Endodermal cell (in vitro differentiated cells): Measurements from ENCODE around the gene COMMD10. TPM values are rescaled to one million over a fixed set of nuclear protein-coding genes. Genes with fewer than 3 reads are reported as not detected.
"Not testable (repeated sequence)": the region's sequence is repeated elsewhere in the genome, so short reads cannot be mapped to it uniquely, and the experiment has no call there.

ENCODE experiments used
- DNase-seq: peaks from one replicate; pipeline ENCODE4 v3.0.0-alpha.2; 2017
- H3K27ac ChIP-seq: 2 replicates; pipeline ENCODE4 v1.5.1; 2013; ENCODE audit warnings: mild to moderate bottlenecking, low read depth, low read length, moderate library complexity
- H3K27me3 ChIP-seq: 2 replicates; pipeline ENCODE4 v1.6.1; 2013; ENCODE audit warnings: mild to moderate bottlenecking, low read length, moderate library complexity; ENCODE audit not compliant: insufficient read depth, control insufficient read depth, poor library complexity, severe bottlenecking
- H3K36me3 ChIP-seq: 2 replicates; pipeline ENCODE4 v1.7.0; 2013; ENCODE audit warnings: mild to moderate bottlenecking, low read length, moderate library complexity; ENCODE audit not compliant: control insufficient read depth, insufficient read depth
- H3K4me1 ChIP-seq: one replicate; pipeline ENCODE4 v1.7.0; 2013; ENCODE audit warnings: low read length; ENCODE audit not compliant: control insufficient read depth, insufficient read depth
- H3K4me3 ChIP-seq: 2 replicates; pipeline ENCODE4 v1.5.1; 2013; ENCODE audit warnings: mild to moderate bottlenecking, low read length, moderate library complexity
- H3K9ac ChIP-seq: 2 replicates; pipeline ENCODE4 v1.6.1; 2013; ENCODE audit warnings: mild to moderate bottlenecking, low read length, moderate library complexity; ENCODE audit not compliant: poor library complexity, severe bottlenecking; ENCODE audit errors: extremely low read depth
- H3K9me3 ChIP-seq: 2 replicates; pipeline ENCODE4 v1.6.1; 2013; ENCODE audit warnings: mild to moderate bottlenecking, low read length, moderate library complexity; ENCODE audit not compliant: control insufficient read depth
- H3K27ac Mint-ChIP-seq: 2 replicates; pipeline ENCODE4 v1.8.0; 2020; ENCODE audit warnings: mixed read lengths
- H3K27me3 Mint-ChIP-seq: 2 replicates; pipeline ENCODE4 v1.8.0; 2021; ENCODE audit warnings: mild to moderate bottlenecking, mixed read lengths; ENCODE audit not compliant: insufficient read depth
- H3K36me3 Mint-ChIP-seq: 2 replicates; pipeline ENCODE4 v1.8.0; 2020; ENCODE audit warnings: low read depth, mixed read lengths
- H3K4me1 Mint-ChIP-seq: 2 replicates; pipeline ENCODE4 v1.8.0; 2020; ENCODE audit warnings: mixed read lengths
- H3K4me3 Mint-ChIP-seq: 2 replicates; pipeline ENCODE4 v1.8.0; 2020; ENCODE audit warnings: mild to moderate bottlenecking, moderate library complexity, mixed read lengths
- H3K9me3 Mint-ChIP-seq: 2 replicates; pipeline ENCODE4 v1.8.0; 2020; ENCODE audit warnings: mild to moderate bottlenecking, mixed read lengths
- WGBS, 2 experiments: methylation state at CpG; one replicate each; pipeline versions ENCODE4 v1.1.5 to v1.1.7; 2013; ENCODE audit warnings: missing lambda C conversion rate in 2 of 2, mixed read lengths in 1 of 2; ENCODE audit not compliant: insufficient coverage in 1 of 2, insufficient read length in 1 of 2; 5-methylcytosine and 5-hydroxymethylcytosine counted together
- total RNA-seq, 2 donors: library from RNA; stranded (reverse); fragmentation: NEBNext Ultra II Directional in 1 of 2; extraction: Animal tissue kit (Norgen Biotek cat#: 25700) in 1 of 2; gene quantifications; 2 replicates in 1 of 2; 3 replicates in 1 of 2; pipeline ENCODE4 v1.2.1, GENCODE V29; 2021
- TF ChIP-seq, protein P1 (sequence below): fragments of 200-600 bp; sonication (generic); conservative IDR thresholded peaks from 2 replicates; pipeline ENCODE4 v1.5.0; 2021; ENCODE audit warnings: antibody characterized with exemption, mild to moderate bottlenecking

COMMD10 gene
- total RNA-seq, 2 donors from 2014 or later = 25.3 to 29.8 TPM

DNA sequence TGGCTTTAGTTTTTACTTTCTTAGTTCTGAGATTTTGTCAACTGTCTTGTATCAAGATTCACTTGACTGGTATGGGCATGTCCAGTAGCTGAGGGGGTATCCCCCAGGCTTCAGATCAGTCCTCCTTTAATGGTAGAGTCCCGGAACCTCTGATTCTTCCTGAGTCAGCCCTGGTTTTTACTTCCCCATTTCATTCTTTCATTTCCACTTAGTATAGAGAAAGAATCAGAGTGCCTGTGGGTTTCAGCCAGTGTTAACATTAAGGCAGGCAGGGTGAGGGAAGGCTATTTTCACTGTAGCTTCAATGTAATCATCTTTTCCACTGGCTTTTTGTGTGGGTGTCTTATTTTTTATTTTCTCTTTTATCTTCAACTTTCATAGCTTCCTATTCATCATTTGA is 8.3 kb upstream of the COMMD10 start:
- no peaks in the 10 kb centered on the region for H3K9me3 Mint-ChIP-seq

DNA sequence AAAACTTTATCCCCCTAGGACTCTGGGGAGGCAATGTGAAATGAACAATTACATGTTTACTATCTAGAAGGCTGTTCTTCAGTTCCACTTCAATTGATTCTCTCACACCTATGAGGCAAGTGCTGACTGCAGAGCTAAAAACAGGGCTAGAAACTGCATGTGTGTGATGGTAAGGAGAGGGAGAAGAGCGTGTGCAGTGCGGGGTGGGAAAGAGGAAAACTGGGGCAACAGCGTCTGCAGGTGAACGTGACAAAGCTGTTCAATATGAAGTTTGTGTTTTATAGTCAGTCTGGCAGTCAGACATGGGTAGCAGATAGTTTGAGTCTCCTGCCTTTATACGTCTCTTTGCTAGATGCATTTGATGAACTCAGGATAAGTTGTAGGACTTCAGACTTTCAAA is 6.6 kb upstream of the COMMD10 start:
- no peak for DNase-seq
- peaks cover 8% of the 10 kb centered on the region for H3K4me1 Mint-ChIP-seq

More for the DNA sequence above, 8.3 kb upstream of the COMMD10 start:
- no peak for DNase-seq
- Mint-ChIP-seq H3K27ac (no peak overlapping the region), H3K4me3 (no peak overlapping the region), H3K36me3 (no peaks in the 10 kb centered on the region), H3K27me3 (no peaks in the 10 kb centered on the region), H3K4me1 (peaks cover 8% of the 10 kb centered on the region)
- H3K27me3 ChIP-seq = no peaks in the 10 kb centered on the region
- no peak overlapping the region for H3K27ac ChIP-seq
- H3K4me1 ChIP-seq = no peaks in the 10 kb centered on the region
- H3K4me3 ChIP-seq = no peak overlapping the region
- 100% methylated on average over 1 of the region's 1 CpG; no CpG with 5 or more reads in 1 of the 2 experiments for WGBS, 2 experiments
- no peaks in the 10 kb centered on the region for H3K9me3 ChIP-seq
- H3K36me3 ChIP-seq = no peaks in the 10 kb centered on the region
- TF ChIP-seq, protein P1, sequence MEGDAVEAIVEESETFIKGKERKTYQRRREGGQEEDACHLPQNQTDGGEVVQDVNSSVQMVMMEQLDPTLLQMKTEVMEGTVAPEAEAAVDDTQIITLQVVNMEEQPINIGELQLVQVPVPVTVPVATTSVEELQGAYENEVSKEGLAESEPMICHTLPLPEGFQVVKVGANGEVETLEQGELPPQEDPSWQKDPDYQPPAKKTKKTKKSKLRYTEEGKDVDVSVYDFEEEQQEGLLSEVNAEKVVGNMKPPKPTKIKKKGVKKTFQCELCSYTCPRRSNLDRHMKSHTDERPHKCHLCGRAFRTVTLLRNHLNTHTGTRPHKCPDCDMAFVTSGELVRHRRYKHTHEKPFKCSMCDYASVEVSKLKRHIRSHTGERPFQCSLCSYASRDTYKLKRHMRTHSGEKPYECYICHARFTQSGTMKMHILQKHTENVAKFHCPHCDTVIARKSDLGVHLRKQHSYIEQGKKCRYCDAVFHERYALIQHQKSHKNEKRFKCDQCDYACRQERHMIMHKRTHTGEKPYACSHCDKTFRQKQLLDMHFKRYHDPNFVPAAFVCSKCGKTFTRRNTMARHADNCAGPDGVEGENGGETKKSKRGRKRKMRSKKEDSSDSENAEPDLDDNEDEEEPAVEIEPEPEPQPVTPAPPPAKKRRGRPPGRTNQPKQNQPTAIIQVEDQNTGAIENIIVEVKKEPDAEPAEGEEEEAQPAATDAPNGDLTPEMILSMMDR = no peak
- H3K9ac ChIP-seq = no peak overlapping the region

GRCh38 chr5:116084287-116084691 is 536 bp upstream of the COMMD10 start:
- TF ChIP-seq, protein P1 = no peak
- no peaks in the 10 kb centered on the region for H3K9me3 ChIP-seq
- no peaks in the 10 kb centered on the region for H3K27me3 Mint-ChIP-seq
- H3K4me1 Mint-ChIP-seq = peaks cover 16% of the 10 kb centered on the region
- DNase-seq = no peak
- peak overlapping the region; percentile 86 for H3K4me3 Mint-ChIP-seq
- peaks cover 3% of the 10 kb centered on the region for H3K36me3 ChIP-seq
- no peak overlapping the region for H3K27ac ChIP-seq
- peaks cover 5% of the 10 kb centered on the region for H3K4me1 ChIP-seq
- 55 to 64% methylated on average over 4 to 10 of the region's 11 CpGs for WGBS, 2 experiments
- H3K9ac ChIP-seq = peak overlapping the region; percentile 63
- H3K4me3 ChIP-seq = peak overlapping the region; percentile 83
- no peaks in the 10 kb centered on the region for H3K27me3 ChIP-seq
- H3K36me3 Mint-ChIP-seq = peaks cover 3% of the 10 kb centered on the region
- H3K9me3 Mint-ChIP-seq = no peaks in the 10 kb centered on the region
- peak overlapping the region; percentile 86 for H3K27ac Mint-ChIP-seq

More for the DNA sequence above, 6.6 kb upstream of the COMMD10 start:
- Histone ChIP-seq H3K9me3 (no peaks in the 10 kb centered on the region), H3K36me3 (peaks cover 3% of the 10 kb centered on the region), H3K27ac (no peak overlapping the region), H3K4me3 (no peak overlapping the region), H3K27me3 (no peaks in the 10 kb centered on the region), H3K9ac (no peak overlapping the region), H3K4me1 (no peaks in the 10 kb centered on the region)
- Mint-ChIP-seq H3K27ac (no peak overlapping the region), H3K27me3 (no peaks in the 10 kb centered on the region), H3K9me3 (no peaks in the 10 kb centered on the region), H3K4me3 (no peak overlapping the region), H3K36me3 (no peaks in the 10 kb centered on the region)
- 90 to 91% methylated on average over 5 of the region's 5 CpGs for WGBS, 2 experiments
- TF ChIP-seq, protein P1 = no peak

DNA sequence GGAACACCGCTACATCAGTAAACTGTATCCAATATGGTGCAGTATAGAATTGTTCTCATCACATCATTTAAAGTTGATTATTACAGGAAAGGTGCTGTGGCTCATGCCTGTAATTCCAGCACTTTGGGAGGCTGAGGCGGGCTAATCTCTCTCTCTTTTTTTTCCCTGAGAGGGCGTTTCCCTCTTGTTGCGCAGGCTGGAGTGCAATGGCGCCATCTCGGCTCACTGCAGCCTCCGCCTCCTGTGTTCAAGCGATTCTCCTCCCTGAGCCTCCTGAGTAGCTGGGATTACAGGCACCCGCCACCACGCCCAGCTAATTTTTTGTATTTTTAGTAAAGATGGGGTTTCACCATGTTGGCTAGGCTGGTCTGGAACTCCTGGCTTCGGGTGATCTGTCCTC is 1.5 kb downstream of the COMMD10 start:
- not testable (repeated sequence) for H3K9ac ChIP-seq, H3K27ac Mint-ChIP-seq, H3K27ac ChIP-seq, H3K36me3 Mint-ChIP-seq, H3K27me3 ChIP-seq, DNase-seq, H3K9me3 Mint-ChIP-seq, H3K4me1 ChIP-seq, H3K9me3 ChIP-seq, H3K27me3 Mint-ChIP-seq, H3K36me3 ChIP-seq
- H3K4me3 Mint-ChIP-seq = peak overlapping the region; percentile 86
- peak overlapping the region; percentile 83 for H3K4me3 ChIP-seq
- peaks cover 12% of the 10 kb centered on the region for H3K4me1 Mint-ChIP-seq
- WGBS, 2 experiments = 96 to 100% methylated on average over 2 to 11 of the region's 11 CpGs
